Glomerular endothelial cell (primary cell): Measurements from ENCODE around the gene FCN1. TPM values are rescaled to one million over a fixed set of nuclear protein-coding genes. Genes with fewer than 3 reads are reported as not detected.

Source experiments
- DNase-seq: peaks from one replicate; pipeline ENCODE4 v3.0.0-alpha.2; 2011; ENCODE audit warnings: low read depth, low spot score; ENCODE audit errors: extremely low read depth
- total RNA-seq: library from RNA; depleted of rRNA; stranded (reverse); fragments of >200 nt; gene quantifications from 2 replicates; pipeline ENCODE4 v1.2.3, GENCODE V29; 2015

The FCN1 gene
- total RNA-seq, 1 donor from 2014 or later: not detected

DNA sequence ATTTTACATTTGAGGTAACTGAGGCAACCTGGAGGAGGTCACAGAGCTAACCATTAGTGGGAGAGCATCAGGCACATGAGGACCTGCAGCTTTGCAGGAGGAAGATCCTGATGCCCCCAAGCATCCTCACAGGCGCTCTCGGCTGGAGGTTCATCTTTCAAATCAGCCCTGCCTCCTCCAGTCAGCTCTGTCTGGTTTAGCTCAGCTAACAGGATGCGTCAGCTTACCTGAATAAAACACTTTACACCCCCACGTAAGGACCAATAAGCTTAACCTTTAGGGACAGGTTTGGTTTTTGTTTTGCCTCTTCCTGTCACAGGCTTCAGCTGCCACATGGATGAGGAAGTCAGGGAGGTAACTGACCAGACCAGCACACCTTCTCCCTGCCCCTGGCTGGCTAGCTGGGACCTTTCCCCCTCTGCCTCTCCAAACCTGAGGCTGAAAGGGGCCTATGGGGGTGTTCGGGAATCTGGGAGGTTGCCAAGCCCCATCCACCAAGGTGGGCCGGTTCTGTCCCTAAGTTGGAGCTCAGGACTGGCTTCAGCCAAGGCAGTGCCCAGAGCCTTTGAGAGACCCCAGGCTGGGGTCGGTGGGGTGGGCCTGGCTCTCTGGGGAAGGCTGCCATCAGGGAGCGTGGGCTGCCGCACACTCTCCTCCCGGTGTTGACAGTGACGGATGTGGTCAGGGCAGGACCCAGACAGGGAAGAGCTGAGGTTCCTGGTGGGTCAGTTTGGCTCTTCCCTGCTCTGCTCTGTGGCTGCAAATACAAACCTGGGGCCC is 20.0 kb upstream of the FCN1 start:
- no peak for DNase-seq

DNA sequence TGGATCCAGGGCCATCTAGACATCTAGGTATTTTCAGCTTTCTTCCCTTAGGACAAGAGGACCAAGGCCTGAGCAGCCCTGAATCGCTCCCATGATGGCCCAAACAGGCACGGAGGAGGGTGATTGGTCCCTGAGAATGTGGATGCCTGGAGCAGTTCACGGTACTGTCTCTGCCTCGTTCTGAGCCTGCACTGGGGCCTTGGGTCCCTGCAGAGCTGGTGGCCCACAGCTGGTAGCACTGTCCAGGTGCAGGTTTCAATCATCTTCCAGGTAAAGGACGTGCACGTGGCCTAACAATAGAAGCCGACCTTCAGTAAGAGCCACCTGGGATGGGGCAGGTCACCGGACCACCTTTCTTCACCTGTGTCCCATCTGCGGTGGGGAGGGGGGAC is 19.4 kb upstream of the FCN1 start:
- no peak for DNase-seq

- no peak for DNase-seq
These were observed 18.8 kb upstream of the FCN1 start for GRCh38 chr9:134936346-134937163.

DNA sequence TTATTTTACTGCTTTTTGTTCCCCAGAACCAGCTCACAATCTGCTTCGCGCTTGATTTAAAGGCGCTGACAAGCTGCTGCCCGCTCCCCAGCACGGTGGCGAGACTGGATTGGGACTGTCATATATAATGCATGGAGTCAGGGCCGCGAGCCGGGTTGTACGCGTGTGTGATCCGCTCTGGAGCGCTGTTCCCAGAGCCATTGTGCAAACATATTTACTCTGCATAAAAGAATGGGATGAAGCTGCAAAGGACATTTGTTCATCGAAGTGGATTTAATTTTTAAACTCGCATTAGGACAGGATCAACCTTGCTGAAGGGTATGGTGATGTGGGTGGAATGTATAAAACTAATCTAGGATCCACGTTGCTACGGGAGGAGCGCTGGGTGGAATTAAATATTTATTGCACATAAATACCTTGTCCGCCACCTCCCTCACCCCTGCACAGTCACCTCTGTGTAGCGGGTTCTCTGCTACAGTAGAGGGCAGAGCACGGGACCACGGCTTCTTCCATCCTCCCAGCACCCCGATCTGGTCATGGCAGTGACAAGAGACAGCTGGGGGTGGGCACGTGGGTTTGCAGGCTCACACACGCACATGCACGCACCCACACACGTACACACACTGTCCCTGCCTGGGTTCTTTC is 18.1 kb upstream of the FCN1 start:
- no peak for DNase-seq

DNA sequence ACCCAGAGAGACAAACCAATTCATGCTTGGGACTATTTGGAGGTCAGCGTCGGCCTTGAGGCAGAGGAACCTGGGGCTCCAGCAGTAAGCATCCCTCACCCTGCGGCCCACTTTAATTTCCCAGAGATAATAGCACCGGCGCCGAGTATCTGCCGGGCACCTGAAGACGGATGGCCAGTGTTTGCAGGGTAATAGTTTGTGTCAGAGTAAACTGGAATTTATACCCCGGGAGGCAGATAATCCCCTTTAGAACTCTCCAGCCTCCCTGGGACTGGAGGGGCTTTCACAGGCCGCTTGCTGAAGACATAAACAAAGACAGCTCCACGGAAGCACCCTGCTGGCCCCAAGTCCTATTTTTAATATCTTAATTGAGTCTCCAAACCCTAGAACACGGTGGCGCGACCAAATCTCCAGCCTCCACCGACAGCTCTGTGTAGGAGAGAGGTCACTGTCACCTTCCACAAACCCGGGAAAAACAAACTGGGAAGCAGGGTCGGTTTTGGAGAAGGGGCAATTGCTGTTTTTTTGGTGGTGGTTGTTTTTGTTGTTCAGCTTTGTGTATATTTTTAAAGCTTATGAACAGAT is 17.4 kb upstream of the FCN1 start:
- no peak for DNase-seq

DNA sequence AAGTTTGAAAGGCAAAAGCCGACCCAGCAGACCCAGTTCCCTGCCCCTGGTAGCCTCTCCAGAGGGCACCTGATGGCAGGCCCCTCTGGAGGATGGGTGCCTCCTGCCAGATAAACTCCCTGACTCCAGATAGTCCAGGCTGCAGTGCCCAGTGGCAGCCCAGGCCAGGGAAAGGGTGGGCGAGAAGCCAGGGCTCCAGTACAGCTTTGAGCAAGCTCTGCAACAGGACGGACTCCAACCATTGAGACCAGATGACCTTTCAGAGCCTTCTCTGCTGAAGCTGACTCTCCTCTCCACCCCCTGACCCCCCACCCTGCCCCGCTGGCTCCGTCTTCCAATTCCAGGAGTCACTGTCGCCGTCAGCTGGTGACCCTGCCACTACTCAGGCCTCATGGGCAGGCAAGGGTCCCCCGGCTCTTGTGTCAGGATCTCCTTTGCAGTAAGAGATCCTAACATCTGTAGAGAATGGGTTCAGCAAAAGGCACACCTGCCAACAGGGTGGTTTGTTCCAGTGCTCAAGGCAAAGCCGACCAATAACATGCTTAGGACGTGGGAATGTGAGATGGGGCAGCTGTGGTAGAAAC is 15.5 kb upstream of the FCN1 start:
- no peak for DNase-seq

DNA sequence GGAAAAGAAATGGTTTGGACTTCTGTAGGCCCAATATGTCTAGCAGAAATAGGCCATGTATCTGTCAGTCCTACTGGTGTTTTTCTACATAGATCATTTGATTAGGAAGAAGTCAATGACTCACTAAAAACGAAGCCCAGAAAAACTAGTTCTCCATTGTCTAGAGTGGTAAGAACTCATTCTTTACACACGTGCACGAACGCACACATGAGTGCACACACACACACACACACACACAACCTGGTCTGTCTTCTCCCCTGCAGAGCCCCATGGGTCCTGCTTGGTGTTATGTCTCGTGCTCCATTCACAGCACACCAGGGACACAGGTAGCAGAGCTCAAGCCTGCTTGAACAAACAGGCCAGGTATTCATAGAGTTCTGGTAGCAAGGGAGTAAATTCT is 14.9 kb upstream of the FCN1 start:
- no peak for DNase-seq

- DNase-seq: no peak
These were observed 14.5 kb upstream of the FCN1 start for GRCh38 chr9:134932171-134932570.

DNA sequence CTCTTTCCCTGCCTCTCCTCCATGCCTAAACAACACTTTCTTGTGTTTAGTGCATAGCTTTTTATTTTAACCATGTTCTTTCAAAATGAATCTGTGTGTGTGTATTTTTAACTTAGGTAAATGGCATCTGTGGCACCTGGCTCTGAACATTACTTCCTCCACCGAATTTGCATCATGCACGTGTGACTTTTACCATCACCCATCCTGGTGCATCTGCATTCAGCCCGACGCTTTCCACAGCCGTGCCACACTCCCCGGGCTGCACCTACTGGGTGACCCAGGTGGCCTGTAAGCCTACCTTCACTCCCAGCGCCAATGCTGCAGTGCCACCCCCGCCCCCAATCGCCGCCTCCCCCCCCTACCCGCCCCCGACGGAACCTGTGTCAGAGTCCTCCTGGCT is 12.7 kb upstream of the FCN1 start:
- DNase-seq: no peak

DNA sequence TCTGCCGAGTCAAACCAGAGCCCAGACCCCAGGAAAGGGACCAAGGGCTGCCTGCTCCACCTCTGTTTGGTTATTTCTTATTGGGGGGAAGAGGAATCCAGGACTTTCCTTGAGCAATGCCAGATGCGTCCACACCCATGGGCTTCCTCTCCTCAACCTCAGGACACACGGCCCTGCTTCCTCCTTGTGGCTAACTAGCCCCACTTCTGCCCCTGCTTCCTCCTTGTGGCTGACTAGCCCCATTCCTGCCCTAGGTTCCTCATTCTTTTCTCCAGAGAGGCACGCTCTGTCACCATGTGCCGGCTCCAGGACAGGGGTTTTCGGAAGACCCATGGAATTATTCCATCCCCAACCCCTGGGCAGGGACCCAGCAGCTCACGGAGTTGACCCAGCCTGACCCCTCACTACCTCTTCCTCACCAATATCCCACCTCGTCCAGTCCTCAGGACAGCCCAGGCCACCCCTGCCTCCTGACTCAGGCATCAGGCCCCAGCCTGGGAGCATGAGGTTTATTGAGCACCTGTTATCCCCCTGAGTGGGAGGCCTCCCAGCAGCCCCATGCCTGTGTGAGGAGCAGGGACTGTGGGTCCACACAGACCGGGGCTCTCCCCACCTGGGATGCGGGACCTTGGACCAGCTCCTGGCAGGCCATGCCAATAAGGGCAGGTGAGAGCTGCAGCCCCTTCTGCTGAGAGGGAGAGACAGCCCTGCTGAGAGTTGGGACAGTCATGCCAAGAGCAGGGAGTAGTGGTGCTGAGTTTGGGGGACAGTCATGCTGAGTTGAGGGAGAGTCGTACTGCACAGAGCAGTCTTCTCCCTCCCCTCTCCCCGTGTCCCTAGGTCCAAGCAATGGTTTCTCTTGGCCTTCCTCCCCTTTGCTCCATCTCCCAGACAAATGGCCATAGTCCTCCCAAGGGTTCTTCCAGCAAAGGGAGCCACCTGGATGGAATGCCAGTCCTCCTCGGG is 11.8 kb upstream of the FCN1 start:
- DNase-seq: no peak

GRCh38 chr9:134928436-134929192 is 10.9 kb upstream of the FCN1 start:
- DNase-seq: no peak

DNA sequence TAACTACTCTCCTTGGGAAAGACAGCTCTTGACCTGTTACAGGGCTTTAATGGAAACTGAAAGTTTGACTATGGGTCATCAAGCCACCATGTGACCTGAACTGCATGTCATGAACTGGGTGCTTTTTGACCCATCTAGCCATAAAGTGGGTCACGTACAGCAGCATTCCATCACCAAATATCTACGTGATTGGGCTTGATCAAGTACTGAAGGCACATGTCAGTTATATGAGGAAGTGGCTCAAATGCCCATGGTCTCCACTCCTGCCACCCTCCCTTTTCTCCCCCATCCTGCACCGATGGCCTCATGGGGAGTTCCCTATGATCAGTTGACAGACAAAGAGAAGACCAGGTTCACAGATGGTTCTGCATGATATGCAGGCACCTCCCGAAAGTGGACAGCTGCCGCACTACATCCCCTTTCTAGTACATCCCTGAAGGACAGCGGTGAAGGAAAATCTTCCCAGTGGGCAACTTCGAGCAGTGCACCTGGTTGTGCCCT is 7.3 kb upstream of the FCN1 start:
- no peak for DNase-seq

- DNase-seq: no peak
These were observed 5.8 kb upstream of the FCN1 start for GRCh38 chr9:134923466-134923865.

- no peak for DNase-seq
These were observed 5.2 kb upstream of the FCN1 start for GRCh38 chr9:134922932-134923240.

DNA sequence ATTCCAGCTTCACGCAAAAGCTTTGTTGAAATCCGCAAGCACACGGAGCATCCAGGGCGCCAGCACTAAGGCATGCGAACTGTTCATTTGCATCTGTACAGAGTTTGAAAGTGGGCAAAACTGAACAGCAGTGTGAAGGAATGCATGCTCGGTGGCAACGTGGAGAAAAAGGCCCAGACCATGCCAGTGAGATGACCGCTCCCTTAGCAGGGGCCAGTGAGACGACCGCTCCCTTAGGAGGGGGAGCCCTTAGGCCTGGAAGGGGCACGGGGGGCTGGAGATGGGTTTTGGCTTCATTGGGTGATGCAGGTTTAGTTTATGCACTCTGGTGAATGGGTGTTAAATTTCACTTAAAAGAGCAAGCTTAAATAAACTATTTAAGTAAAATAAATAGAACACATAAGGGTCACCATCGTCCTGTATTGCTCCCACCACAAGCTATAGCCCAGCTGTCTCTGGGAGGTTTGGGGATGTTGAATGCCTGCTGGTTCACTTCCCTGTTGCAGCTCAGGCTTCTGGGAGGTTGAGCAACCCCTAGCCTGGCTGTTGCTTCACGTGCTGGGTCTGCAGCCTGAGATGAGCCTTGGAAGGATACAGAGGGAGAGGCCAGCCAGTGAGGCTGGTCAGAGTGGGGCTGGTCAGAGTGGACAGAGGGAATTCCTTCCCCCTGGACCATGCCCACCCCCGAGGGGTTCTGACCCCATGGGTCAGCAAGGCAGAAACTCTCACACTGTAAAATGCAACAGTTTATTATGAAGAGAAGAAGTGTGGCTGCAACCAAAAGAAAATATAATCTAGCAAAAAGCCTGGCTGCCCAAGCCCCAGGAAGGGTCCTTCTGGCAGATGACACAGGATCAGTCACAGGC is 4.6 kb upstream of the FCN1 start:
- DNase-seq: no peak

GRCh38 chr9:134919303-134919702 is 1.6 kb upstream of the FCN1 start:
- DNase-seq: no peak

- no peak for DNase-seq
These were observed 934 bp upstream of the FCN1 start for GRCh38 chr9:134918646-134919045.

DNA sequence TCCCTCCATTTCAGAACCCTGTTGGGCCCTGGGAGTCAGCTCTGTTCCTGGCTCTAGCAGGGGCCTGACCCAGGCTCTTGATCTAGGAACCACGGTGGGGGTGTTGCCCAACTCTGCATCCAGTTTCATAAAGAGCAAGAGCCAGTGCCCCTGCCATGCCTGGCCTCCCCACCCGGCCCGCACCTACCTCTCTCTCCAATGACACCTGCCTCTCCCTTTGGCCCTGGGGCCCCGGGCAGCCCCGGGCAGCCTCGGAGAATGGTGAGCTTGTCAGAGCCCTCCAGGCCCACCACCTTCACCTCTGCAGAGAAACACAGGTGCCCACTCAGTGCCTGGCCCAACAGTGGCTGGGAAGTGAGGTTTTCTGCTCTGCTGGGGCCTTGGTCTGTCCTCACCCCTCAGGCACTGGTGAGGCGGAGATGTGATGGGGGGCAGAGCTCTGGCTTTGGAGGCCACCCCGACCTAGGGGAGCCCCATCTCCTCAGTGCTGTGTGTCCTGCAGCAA is 1.5 kb downstream of the FCN1 start:
- no peak for DNase-seq
